ENCODE data around the gene CNNM1. TPM values are rescaled to one million over a fixed set of nuclear protein-coding genes. Genes with fewer than 3 reads are reported as not detected.

CNNM1 gene
- total RNA-seq, 1 experiment from 2014 or later: not detected

- H4K20me1 ChIP-seq (ENCODE audit: insufficient read depth): no peaks in the 10 kb centered on the region
- H3K9me3 ChIP-seq (ENCODE audit: insufficient read depth, low read depth): no peaks in the 10 kb centered on the region
- no peaks in the 10 kb centered on the region for H3K4me1 ChIP-seq (replicated peaks; ENCODE audit: insufficient read depth)
- H3K36me3 ChIP-seq (ENCODE audit: low read depth): no peaks in the 10 kb centered on the region
- peak within 1 kb of the TSS; percentile 88 for H3K4me3 ChIP-seq
- CTCF ChIA-PET: no interaction called here
- H3K9me2 ChIP-seq (ENCODE audit: insufficient read depth): no peaks in the 10 kb centered on the region
- intact Hi-C loops (cut with micrococcal nuclease; ENCODE audit: unreplicated experiment): loop anchor here (1.0 to 10.0 kb wide), 3 partner anchors 34 to 354 kb away; partner anchors contain the start of genes ABCC2 and SLC25A28
- BruUV-seq (replicated peaks): no TSS peak
- H3K4me2 ChIP-seq: peak within 1 kb of the TSS; percentile 93
- peak within 1 kb of the TSS; percentile 92 for H2AFZ ChIP-seq
- peaks cover 4% of the 10 kb centered on the region; the same call in 1 of the 2 replicates for H3F3A ChIP-seq (ENCODE audit: insufficient read depth, low read depth)
- H3K27me3 ChIP-seq (ENCODE audit: insufficient read depth, low read depth): no peaks in the 10 kb centered on the region
- POLR2A ChIA-PET (ENCODE audit: unreplicated experiment): interaction anchor here (0.6 to 0.7 kb wide), 3 partner anchors 10 to 36 kb away, joined by 3 to 4 read pairs (median 3); no protein-coding TSS in a partner anchor
- DNase-seq: peak; percentile 88 to 96
- H3K79me2 ChIP-seq (ENCODE audit: low read depth): peaks cover 36% of the 10 kb centered on the region
- H3K27ac ChIP-seq: peak within 1 kb of the TSS; percentile 71
- TF ChIP-seq EZH2 (IDR thresholded peaks at IDR 0.05; ENCODE audit: low read depth): no peak
- TF ChIP-seq, protein P1, sequence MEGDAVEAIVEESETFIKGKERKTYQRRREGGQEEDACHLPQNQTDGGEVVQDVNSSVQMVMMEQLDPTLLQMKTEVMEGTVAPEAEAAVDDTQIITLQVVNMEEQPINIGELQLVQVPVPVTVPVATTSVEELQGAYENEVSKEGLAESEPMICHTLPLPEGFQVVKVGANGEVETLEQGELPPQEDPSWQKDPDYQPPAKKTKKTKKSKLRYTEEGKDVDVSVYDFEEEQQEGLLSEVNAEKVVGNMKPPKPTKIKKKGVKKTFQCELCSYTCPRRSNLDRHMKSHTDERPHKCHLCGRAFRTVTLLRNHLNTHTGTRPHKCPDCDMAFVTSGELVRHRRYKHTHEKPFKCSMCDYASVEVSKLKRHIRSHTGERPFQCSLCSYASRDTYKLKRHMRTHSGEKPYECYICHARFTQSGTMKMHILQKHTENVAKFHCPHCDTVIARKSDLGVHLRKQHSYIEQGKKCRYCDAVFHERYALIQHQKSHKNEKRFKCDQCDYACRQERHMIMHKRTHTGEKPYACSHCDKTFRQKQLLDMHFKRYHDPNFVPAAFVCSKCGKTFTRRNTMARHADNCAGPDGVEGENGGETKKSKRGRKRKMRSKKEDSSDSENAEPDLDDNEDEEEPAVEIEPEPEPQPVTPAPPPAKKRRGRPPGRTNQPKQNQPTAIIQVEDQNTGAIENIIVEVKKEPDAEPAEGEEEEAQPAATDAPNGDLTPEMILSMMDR (conservative IDR thresholded peaks at IDR 0.05): no peak
These were observed 101.5 kb downstream of the CNNM1 start, which contains the start of gene GOT1 for GRCh38 chr10:99430451-99431189. TSS of gene GOT1 (minus strand) at chr10:99430624. CDS start at chr10:99430565, 59 bp downstream.

GRCh38 chr10:99431190-99431760 lies 102.1 kb downstream of the CNNM1 start:
- Histone ChIP-seq H4K20me1 (ENCODE audit: insufficient read depth) (no peaks in the 10 kb centered on the region), H3F3A (ENCODE audit: insufficient read depth, low read depth) (peaks cover 4% of the 10 kb centered on the region; the same call in 1 of the 2 replicates), H2AFZ (peak overlapping the region; percentile 85), H3K4me3 (peak overlapping the region; percentile 88), H3K27me3 (ENCODE audit: insufficient read depth, low read depth) (no peaks in the 10 kb centered on the region), H3K36me3 (ENCODE audit: low read depth) (no peaks in the 10 kb centered on the region), H3K4me2 (peak overlapping the region; percentile 93), H3K4me1 (replicated peaks; ENCODE audit: insufficient read depth) (no peaks in the 10 kb centered on the region), H3K79me2 (ENCODE audit: low read depth) (peaks cover 36% of the 10 kb centered on the region), H3K9me2 (ENCODE audit: insufficient read depth) (no peaks in the 10 kb centered on the region), H3K27ac (peak overlapping the region; percentile 71), H3K9me3 (ENCODE audit: insufficient read depth, low read depth) (no peaks in the 10 kb centered on the region)
- intact Hi-C loops (cut with micrococcal nuclease; ENCODE audit: unreplicated experiment): loop anchor here (2.0 to 10.0 kb wide), 2 partner anchors 190 to 354 kb away; partner anchors contain the start of genes ABCC2 and SLC25A28
- ChIA-PET CTCF (no interaction called here), POLR2A (ENCODE audit: unreplicated experiment) (interaction anchor here (0.6 kb wide), 2 partner anchors 11 to 475 kb away, joined by 3 to 14 read pairs; no protein-coding TSS in a partner anchor)
- peak in 1 of 2 experiments; percentile 33 for DNase-seq
- TF ChIP-seq, protein P1 (conservative IDR thresholded peaks at IDR 0.05): no peak
- no peak for TF ChIP-seq EZH2 (IDR thresholded peaks at IDR 0.05; ENCODE audit: low read depth)
- BruUV-seq (replicated peaks): TSS peak; percentile 50

DNA sequence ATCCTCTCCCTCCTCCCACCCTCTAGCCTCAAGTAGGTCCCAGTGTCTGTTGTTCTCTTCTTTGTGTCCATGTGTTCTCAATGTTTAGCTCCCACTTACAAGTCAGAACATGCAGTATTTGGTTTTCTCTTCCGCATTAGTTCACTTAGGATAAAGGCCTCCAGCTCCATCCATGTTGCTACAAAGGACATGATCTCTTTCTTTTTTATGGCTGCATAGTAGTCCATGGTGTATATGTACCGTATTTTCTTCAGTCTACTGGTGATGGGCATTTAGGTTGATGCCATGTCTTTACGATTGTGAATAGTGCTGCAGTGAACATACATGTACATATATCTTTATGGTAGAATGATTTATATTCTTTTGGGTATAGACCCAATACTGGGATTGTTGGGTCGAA lies 102.9 kb downstream of the CNNM1 start:
- no peaks in the 10 kb centered on the region for H3K9me3 ChIP-seq (ENCODE audit: insufficient read depth, low read depth)
- no peaks in the 10 kb centered on the region for H3K27me3 ChIP-seq (ENCODE audit: insufficient read depth, low read depth)
- peaks cover 4% of the 10 kb centered on the region; the same call in 1 of the 2 replicates for H3F3A ChIP-seq (ENCODE audit: insufficient read depth, low read depth)
- no TSS peak for BruUV-seq (replicated peaks)
- H3K36me3 ChIP-seq (ENCODE audit: low read depth): no peaks in the 10 kb centered on the region
- H3K4me1 ChIP-seq (replicated peaks; ENCODE audit: insufficient read depth): no peaks in the 10 kb centered on the region
- TF ChIP-seq, protein P1 (conservative IDR thresholded peaks at IDR 0.05): no peak
- no peak for TF ChIP-seq EZH2 (IDR thresholded peaks at IDR 0.05; ENCODE audit: low read depth)
- ChIA-PET CTCF (no interaction called here), POLR2A (ENCODE audit: unreplicated experiment) (no interaction called here)
- H3K4me2 ChIP-seq: peak overlapping the region; percentile 93
- H4K20me1 ChIP-seq (ENCODE audit: insufficient read depth): no peaks in the 10 kb centered on the region
- peak overlapping the region; percentile 88; the same call in 1 of the 2 replicates for H3K4me3 ChIP-seq
- H3K79me2 ChIP-seq (ENCODE audit: low read depth): peaks cover 36% of the 10 kb centered on the region
- H3K9me2 ChIP-seq (ENCODE audit: insufficient read depth): no peaks in the 10 kb centered on the region
- H3K27ac ChIP-seq: no peak overlapping the region
- no peak for DNase-seq
- intact Hi-C loops (cut with micrococcal nuclease; ENCODE audit: unreplicated experiment): loop anchor here (10.0 kb wide), 1 partner anchor 353 kb away; the partner anchor contains the start of gene ABCC2
- H2AFZ ChIP-seq: no peak overlapping the region
